Type B pancreatic cell (in vitro differentiated cells): ENCODE measurements around the gene EDN1. TPM values are rescaled to one million over a fixed set of nuclear protein-coding genes. Genes with fewer than 3 reads are reported as not detected.

Experiments
- DNase-seq: peaks from one replicate; pipeline ENCODE4 v3.0.0; 2021; ENCODE audit warnings: mixed read lengths; ENCODE audit not compliant: unreplicated experiment; ENCODE audit errors: extremely low spot score
- H3K27ac Mint-ChIP-seq: 2 replicates; pipeline ENCODE4 v1.8.0; 2021; ENCODE audit warnings: mild to moderate bottlenecking, mixed read lengths
- H3K27me3 Mint-ChIP-seq: 2 replicates; pipeline ENCODE4 v1.8.0; 2021; ENCODE audit warnings: mixed read lengths
- H3K36me3 Mint-ChIP-seq: 2 replicates; pipeline ENCODE4 v1.8.0; 2021; ENCODE audit warnings: mixed read lengths
- H3K4me1 Mint-ChIP-seq: one replicate; pipeline ENCODE4 v1.8.0; 2021; ENCODE audit warnings: mixed read lengths; ENCODE audit not compliant: unreplicated experiment
- H3K4me3 Mint-ChIP-seq: 2 replicates; pipeline ENCODE4 v1.8.0; 2021; ENCODE audit warnings: mild to moderate bottlenecking, mixed read lengths
- H3K9me3 Mint-ChIP-seq: 2 replicates; pipeline ENCODE4 v1.8.0; 2021; ENCODE audit warnings: mixed read lengths
- CTCF ChIP-seq: fragments of 200-600 bp; sonication (generic); conservative IDR thresholded peaks from 2 replicates; pipeline ENCODE4 v1.5.0; 2021; ENCODE audit warnings: antibody characterized with exemption, mild to moderate bottlenecking
- total RNA-seq: library from RNA; stranded (reverse); gene quantifications from 2 replicates; pipeline ENCODE4 v1.2.1, GENCODE V29; 2021; ENCODE audit warnings: low replicate concordance

The EDN1 gene
- total RNA-seq, 1 donor from 2014 or later, result 8.9 TPM

- no peaks in the 10 kb centered on the region for H3K36me3 Mint-ChIP-seq
- TF ChIP-seq CTCF, result no peak
- no peak for DNase-seq
- H3K27ac Mint-ChIP-seq, result peak overlapping the region; percentile 2
- H3K27me3 Mint-ChIP-seq, result peaks cover 11% of the 10 kb centered on the region
- no peak overlapping the region for H3K4me3 Mint-ChIP-seq
- H3K9me3 Mint-ChIP-seq, result peaks cover 7% of the 10 kb centered on the region
- peaks cover 12% of the 10 kb centered on the region for H3K4me1 Mint-ChIP-seq
Measured at GRCh38 chr6:12343440-12344162, 53.4 kb downstream of the EDN1 start.

GRCh38 chr6:12344296-12344695 is 54.1 kb downstream of the EDN1 start:
- DNase-seq, result no peak
- Mint-ChIP-seq H3K27me3 (peaks cover 11% of the 10 kb centered on the region), H3K36me3 (no peaks in the 10 kb centered on the region), H3K9me3 (peaks cover 5% of the 10 kb centered on the region), H3K4me3 (no peak overlapping the region), H3K27ac (no peak overlapping the region), H3K4me1 (peaks cover 12% of the 10 kb centered on the region)
- no peak for TF ChIP-seq CTCF

- no peak for DNase-seq
- H3K9me3 Mint-ChIP-seq, result peaks cover 5% of the 10 kb centered on the region
- H3K4me3 Mint-ChIP-seq, result no peak overlapping the region
- H3K27ac Mint-ChIP-seq, result no peak overlapping the region
- peaks cover 5% of the 10 kb centered on the region for H3K4me1 Mint-ChIP-seq
- TF ChIP-seq CTCF, result no peak
- no peaks in the 10 kb centered on the region for H3K36me3 Mint-ChIP-seq
- peaks cover 11% of the 10 kb centered on the region for H3K27me3 Mint-ChIP-seq
Measured at GRCh38 chr6:12344961-12345693, 55.0 kb downstream of the EDN1 start.

- peaks cover 8% of the 10 kb centered on the region for H3K27me3 Mint-ChIP-seq
- no peak for TF ChIP-seq CTCF
Measured at GRCh38 chr6:12345694-12346058, 55.5 kb downstream of the EDN1 start.

More at GRCh38 chr6:12345694-12346058, 55.5 kb downstream of the EDN1 start:
- Mint-ChIP-seq H3K36me3 (peaks cover 2% of the 10 kb centered on the region), H3K27ac (no peak overlapping the region), H3K9me3 (peaks cover 7% of the 10 kb centered on the region), H3K4me1 (peaks cover under 1% of the 10 kb centered on the region), H3K4me3 (no peak overlapping the region)
- no peak for DNase-seq
